22Rv1 (cell line): ENCODE data around the gene ZNF672.

ENCODE experiments used
- CTCF ChIP-seq: fragments of 450-650 bp; IDR thresholded peaks from 2 replicates; pipeline ENCODE4 v1.5.1; 2017; ENCODE audit warnings: mild to moderate bottlenecking
- ZFX ChIP-seq: fragments of 450-650 bp; IDR thresholded peaks from 2 replicates; pipeline ENCODE4 v1.6.1; 2017; ENCODE audit warnings: antibody characterized with exemption, borderline replicate concordance

GRCh38 chr1:248860007-248860406 lies 22.0 kb downstream of the ZNF672 start:
- TF ChIP-seq CTCF (no peak), ZFX (no peak)
